RWPE1 (cell line): ENCODE measurements around the gene UTP11.

Source experiments
- CTCF ChIA-PET: fragments of 350-600 bp; sonication (Branson Sonifier 250); formaldehyde crosslinking; extraction: SDS; loops from one replicate; lab custom pipeline; 2021; lab: Yijun Ruan, JAX
- POLR2A ChIA-PET: fragments of 400-600 bp; formaldehyde crosslinking; extraction: SDS; loops from one replicate; lab custom pipeline; 2020; ENCODE audit warnings: antibody characterized with exemption; ENCODE audit not compliant: low non-redundant PET; lab: Yijun Ruan, JAX
- DNase-seq: peaks from one replicate; pipeline ENCODE4 v3.0.0; 2012; ENCODE audit warnings: low spot score
- H3K27ac ChIP-seq: fragments of 450-650 bp; 2 replicates; pipeline ENCODE4 v1.5.1; 2017
- TF ChIP-seq, protein P1 (sequence below): fragments of 450-650 bp; conservative IDR thresholded peaks from 2 replicates; pipeline ENCODE4 v1.5.1; 2017; ENCODE audit warnings: low read depth, mild to moderate bottlenecking

Gene UTP11

DNA sequence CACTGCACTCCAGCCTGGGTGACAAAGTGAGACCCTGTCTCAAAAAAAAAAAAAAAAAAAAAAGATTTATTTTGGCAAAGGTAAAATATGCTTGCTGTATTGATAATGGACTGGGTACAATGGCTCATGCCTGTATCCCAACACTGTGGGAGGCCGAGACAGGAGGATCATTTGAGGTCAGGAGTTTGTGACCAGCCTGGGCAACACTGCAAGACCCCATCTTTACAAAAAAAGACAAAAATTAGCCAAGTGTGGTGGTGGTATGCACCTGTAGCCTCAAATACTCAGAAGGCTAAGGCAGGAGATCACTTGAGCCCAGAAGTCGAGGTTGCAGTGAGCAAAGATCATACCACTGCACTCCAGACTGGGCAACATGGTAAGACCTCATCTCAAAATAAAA is 29.0 kb upstream of the UTP11 start:
- CTCF ChIA-PET = interaction anchor here (0.6 kb wide), 1 partner anchor 28 kb away, joined by 6 read pairs; no protein-coding TSS in a partner anchor
- POLR2A ChIA-PET = no interaction called here

DNA sequence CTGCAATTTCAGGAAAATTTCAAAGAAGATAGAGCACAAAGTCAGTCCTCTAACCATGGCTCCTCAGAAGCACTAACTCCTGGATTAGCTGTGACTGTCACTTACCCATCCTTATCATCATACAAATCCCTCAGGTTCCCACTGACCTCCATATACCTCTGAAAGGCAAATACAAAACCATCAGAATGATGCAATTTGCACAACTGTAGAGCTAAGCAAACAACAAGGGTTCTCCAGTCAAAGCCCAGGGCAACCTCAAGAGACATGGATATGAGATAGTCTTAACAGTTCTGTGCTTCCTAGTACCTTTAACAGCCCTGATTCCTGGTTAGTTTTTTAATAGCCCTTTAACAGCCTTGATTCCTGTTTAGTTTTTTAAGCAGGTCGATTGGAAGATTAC is 24.9 kb upstream of the UTP11 start:
- no peak for DNase-seq
- ChIA-PET CTCF (interaction anchor here (0.6 kb wide), 1 partner anchor 50 kb away, joined by 5 read pairs; no protein-coding TSS in a partner anchor), POLR2A (no interaction called here)
- TF ChIP-seq, protein P1, sequence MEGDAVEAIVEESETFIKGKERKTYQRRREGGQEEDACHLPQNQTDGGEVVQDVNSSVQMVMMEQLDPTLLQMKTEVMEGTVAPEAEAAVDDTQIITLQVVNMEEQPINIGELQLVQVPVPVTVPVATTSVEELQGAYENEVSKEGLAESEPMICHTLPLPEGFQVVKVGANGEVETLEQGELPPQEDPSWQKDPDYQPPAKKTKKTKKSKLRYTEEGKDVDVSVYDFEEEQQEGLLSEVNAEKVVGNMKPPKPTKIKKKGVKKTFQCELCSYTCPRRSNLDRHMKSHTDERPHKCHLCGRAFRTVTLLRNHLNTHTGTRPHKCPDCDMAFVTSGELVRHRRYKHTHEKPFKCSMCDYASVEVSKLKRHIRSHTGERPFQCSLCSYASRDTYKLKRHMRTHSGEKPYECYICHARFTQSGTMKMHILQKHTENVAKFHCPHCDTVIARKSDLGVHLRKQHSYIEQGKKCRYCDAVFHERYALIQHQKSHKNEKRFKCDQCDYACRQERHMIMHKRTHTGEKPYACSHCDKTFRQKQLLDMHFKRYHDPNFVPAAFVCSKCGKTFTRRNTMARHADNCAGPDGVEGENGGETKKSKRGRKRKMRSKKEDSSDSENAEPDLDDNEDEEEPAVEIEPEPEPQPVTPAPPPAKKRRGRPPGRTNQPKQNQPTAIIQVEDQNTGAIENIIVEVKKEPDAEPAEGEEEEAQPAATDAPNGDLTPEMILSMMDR = no peak
- no peak overlapping the region for H3K27ac ChIP-seq

More for the DNA sequence above, 29.0 kb upstream of the UTP11 start:
- no peak overlapping the region for H3K27ac ChIP-seq
- TF ChIP-seq, protein P1 = no peak
- DNase-seq = no peak

DNA sequence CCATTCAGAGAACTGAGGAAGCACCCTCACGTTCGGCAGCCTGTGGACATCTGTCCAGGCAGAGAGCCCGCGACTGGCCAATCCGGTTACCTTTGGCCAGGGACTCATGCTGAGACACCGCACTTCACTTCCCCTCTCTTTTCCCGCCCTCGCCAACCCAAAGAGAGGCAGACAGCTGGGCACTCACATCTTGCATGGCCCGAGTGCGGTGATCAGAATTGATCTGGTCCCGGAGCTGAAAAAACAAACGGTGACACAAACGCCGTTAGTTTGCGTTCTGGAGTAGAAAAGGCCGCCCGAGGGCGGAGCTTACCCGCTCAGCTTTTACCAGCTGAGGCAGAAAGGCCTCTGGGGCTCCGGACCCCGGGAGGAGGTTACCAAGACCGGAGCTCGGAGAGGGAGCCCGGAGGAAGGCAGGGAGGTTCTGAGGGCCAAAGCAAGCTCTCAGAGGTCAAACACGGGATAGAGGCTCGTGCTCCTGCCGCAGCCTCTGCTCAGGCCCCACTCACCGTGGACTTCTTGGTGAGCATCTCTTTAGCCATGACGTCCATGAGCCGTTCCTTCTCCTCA is 23.1 kb upstream of the UTP11 start:
- CTCF ChIA-PET = interaction anchor here (0.5 to 1.1 kb wide), 9 partner anchors 11 to 835 kb away, joined by 3 to 7 read pairs (median 4); no protein-coding TSS in a partner anchor
- TF ChIP-seq, protein P1 = no peak
- DNase-seq = no peak
- H3K27ac ChIP-seq = peak overlapping the region; percentile 83
- POLR2A ChIA-PET = interaction anchor here (0.7 kb wide), 1 partner anchor 32 kb away, joined by 3 read pairs; no protein-coding TSS in a partner anchor

DNA sequence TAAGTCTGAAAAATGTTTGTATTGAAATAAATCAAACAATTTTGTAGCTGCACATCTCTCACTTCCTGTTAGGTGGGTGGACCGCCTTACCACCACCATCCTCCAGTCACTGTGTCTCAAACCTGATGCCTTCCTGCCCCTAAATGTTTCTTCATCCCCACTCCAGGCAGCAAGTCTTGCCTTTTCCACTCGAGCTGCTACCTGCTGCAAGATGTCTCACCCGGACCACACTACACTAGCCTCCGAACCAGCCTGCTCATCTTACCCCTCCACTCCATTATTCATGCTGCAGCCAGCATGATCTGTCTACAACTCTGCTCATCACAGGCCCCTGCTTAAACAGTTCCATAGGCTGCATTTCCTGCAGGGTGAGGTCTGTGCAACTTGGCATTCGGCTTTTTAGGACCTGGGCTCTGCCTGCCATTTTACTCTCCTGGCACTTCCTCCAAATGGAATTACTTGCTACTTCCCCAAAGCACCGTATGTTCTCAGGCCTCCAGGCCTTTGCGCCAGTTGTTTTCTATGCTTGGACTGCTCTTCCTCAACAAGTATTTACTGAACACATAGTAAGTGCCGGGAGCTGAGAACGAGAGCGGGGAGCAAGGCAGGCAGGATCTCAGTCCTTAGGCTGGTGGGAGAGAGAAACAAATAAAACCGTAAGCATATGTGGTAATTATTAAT is 17.5 kb upstream of the UTP11 start:
- peak overlapping the region; percentile 94 for H3K27ac ChIP-seq
- TF ChIP-seq, protein P1 = no peak
- DNase-seq = no peak
- ChIA-PET CTCF (interaction anchor here (1.3 kb wide), 1 partner anchor 24 kb away, joined by 12 read pairs; no protein-coding TSS in a partner anchor), POLR2A (no interaction called here)

DNA sequence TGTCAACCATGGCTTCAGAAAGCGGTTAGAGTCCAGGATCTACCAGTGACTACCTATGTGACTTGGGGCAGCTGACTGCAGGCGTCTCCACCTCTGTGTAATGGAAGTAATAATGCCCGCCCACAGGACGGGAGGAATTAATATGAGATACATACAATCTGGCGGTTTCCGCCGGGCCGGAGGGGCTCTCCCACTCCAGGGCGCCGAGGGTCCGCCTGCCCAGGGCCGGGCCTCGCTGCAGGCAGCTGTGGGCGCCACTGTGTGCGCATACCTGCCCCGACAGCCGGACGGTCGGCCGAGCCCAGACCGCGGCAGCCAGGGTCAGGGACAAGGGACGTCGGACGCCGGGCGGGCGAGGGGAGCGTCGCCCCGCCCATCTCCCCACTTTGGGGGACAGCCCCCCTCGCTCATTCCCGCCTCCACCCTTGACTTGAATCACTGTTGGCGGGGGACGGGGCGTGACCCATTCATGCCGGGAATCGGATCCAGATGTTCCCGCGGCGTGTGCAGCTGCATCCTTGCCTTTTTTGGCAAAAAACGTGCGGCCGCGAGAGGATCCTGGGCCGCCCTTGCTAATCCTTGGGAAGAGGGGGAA is 16.7 kb upstream of the UTP11 start:
- peak overlapping the region; percentile 94 for H3K27ac ChIP-seq
- ChIA-PET CTCF (no interaction called here), POLR2A (no interaction called here)
- TF ChIP-seq, protein P1 = no peak
- DNase-seq = no peak
